Hepatocyte (in vitro differentiated cells): ENCODE results near the gene ULBP2. TPM values are rescaled to one million over a fixed set of nuclear protein-coding genes. Genes with fewer than 3 reads are reported as not detected.
"Not testable (repeated sequence)": the region's sequence is repeated elsewhere in the genome, so short reads cannot be mapped to it uniquely, and the experiment has no call there.

Experiments used
- DNase-seq: peaks from one replicate; pipeline ENCODE4 v3.0.0-alpha.2; 2016; ENCODE audit warnings: low spot score
- H2AFZ ChIP-seq: fragments of 200-600 bp; sonication (generic); 2 replicates; pipeline ENCODE4 v1.6.0; 2016; ENCODE audit warnings: antibody characterized with exemption, mild to moderate bottlenecking
- H3K27ac ChIP-seq: fragments of 200-600 bp; sonication (generic); 2 replicates; pipeline ENCODE4 v1.5.1; 2016; ENCODE audit warnings: mild to moderate bottlenecking
- H3K27me3 ChIP-seq: fragments of 200-600 bp; sonication (generic); 2 replicates; pipeline ENCODE4 v1.6.1; 2016
- H3K36me3 ChIP-seq: fragments of 200-600 bp; sonication (generic); replicated peaks from 2 replicates; pipeline ENCODE4 v1.5.1; 2016; ENCODE audit warnings: low read depth; ENCODE audit not compliant: insufficient read depth
- H3K4me1 ChIP-seq: fragments of 200-600 bp; sonication (generic); 2 replicates; pipeline ENCODE4 v1.5.1; 2016; ENCODE audit warnings: mild to moderate bottlenecking, moderate library complexity; ENCODE audit not compliant: insufficient read depth
- H3K4me2 ChIP-seq: fragments of 200-600 bp; sonication (generic); 2 replicates; pipeline ENCODE4 v1.6.0; 2016
- H3K4me3 ChIP-seq: fragments of 200-600 bp; sonication (generic); 2 replicates; pipeline ENCODE4 v1.5.1; 2016; ENCODE audit warnings: mild to moderate bottlenecking
- H3K79me2 ChIP-seq: fragments of 200-600 bp; sonication (generic); 2 replicates; pipeline ENCODE4 v1.6.0; 2017; ENCODE audit warnings: mild to moderate bottlenecking
- H3K9me2 ChIP-seq: fragments of 200-600 bp; sonication (generic); replicated peaks from 2 replicates; pipeline ENCODE4 v1.6.0; 2017; ENCODE audit warnings: mild to moderate bottlenecking; ENCODE audit not compliant: insufficient read depth
- H3K9me3 ChIP-seq: fragments of 200-600 bp; sonication (generic); 2 replicates; pipeline ENCODE4 v1.5.1; 2016; ENCODE audit warnings: low read depth, mild to moderate bottlenecking
- H4K20me1 ChIP-seq: fragments of 200-600 bp; sonication (generic); 2 replicates; pipeline ENCODE4 v1.6.0; 2016; ENCODE audit warnings: mild to moderate bottlenecking; ENCODE audit not compliant: insufficient read depth, poor library complexity, severe bottlenecking
- CTCF ChIP-seq: fragments of 200-600 bp; sonication (generic); IDR thresholded peaks from 2 replicates; pipeline ENCODE4 v1.5.1; 2016; ENCODE audit warnings: antibody characterized with exemption, mild to moderate bottlenecking; ENCODE audit not compliant: poor library complexity
- EZH2 ChIP-seq: fragments of 200-600 bp; sonication (generic); IDR thresholded peaks from 2 replicates; pipeline ENCODE4 v1.6.1; 2016; ENCODE audit warnings: antibody characterized with exemption, mild to moderate bottlenecking, borderline replicate concordance
- EZH2phosphoT487 ChIP-seq: fragments of 200-600 bp; sonication (generic); IDR thresholded peaks from one replicate; pipeline ENCODE4 v1.6.1; 2018; ENCODE audit warnings: antibody characterized with exemption, mild to moderate bottlenecking, low read depth, moderate library complexity; ENCODE audit not compliant: unreplicated experiment, severe bottlenecking
- WGBS: methylation state at CpG from one replicate; pipeline ENCODE4 v1.1.6; 2016; ENCODE audit warnings: low lambda C conversion rate; ENCODE audit errors: missing lambda C conversion rate; 5-methylcytosine and 5-hydroxymethylcytosine counted together
- polyA plus RNA-seq: library from polyadenylated mRNA; unstranded; fragments of >200 nt; fragmentation: Nextera tagmentation; extraction: Ambion mirVana; gene quantifications from 2 replicates; pipeline ENCODE4 v1.2.1, GENCODE V29; 2016
- total RNA-seq: library from RNA; depleted of rRNA; stranded (reverse); fragments of >200 nt; gene quantifications from 2 replicates; pipeline ENCODE4 v1.2.3, GENCODE V29; 2014

ULBP2 gene
- total and polyA plus RNA-seq, 2 experiments from 2014 or later, result 0.10 to 0.15 TPM

- no peaks in the 10 kb centered on the region for H3K9me3 ChIP-seq
- no peak overlapping the region for H2AFZ ChIP-seq
- no peaks in the 10 kb centered on the region for H3K9me2 ChIP-seq
- H4K20me1 ChIP-seq, result no peaks in the 10 kb centered on the region
- no peaks in the 10 kb centered on the region for H3K36me3 ChIP-seq
- H3K27ac ChIP-seq, result no peak overlapping the region
- TF ChIP-seq EZH2phosphoT487, result no peak
- no peak for TF ChIP-seq CTCF
- TF ChIP-seq EZH2, result no peak
- 32% methylated on average over 6 of the region's 6 CpGs for WGBS
- peaks cover 76% of the 10 kb centered on the region for H3K27me3 ChIP-seq
- no peak for DNase-seq
- H3K4me1 ChIP-seq, result peaks cover 9% of the 10 kb centered on the region
- H3K4me3 ChIP-seq, result no peak overlapping the region
- H3K4me2 ChIP-seq, result no peak overlapping the region
- H3K79me2 ChIP-seq, result no peaks in the 10 kb centered on the region
Measured at GRCh38 chr6:149940672-149940982, 1.2 kb upstream of the ULBP2 start.

- peak overlapping the region; percentile 88 for H2AFZ ChIP-seq
- H3K4me2 ChIP-seq, result peak overlapping the region; percentile 98
- H3K79me2 ChIP-seq, result no peaks in the 10 kb centered on the region
- WGBS, result 12% methylated on average over 11 of the region's 13 CpGs
- DNase-seq, result peak; percentile 12
- peaks cover 9% of the 10 kb centered on the region for H3K4me1 ChIP-seq
- no peaks in the 10 kb centered on the region for H3K9me2 ChIP-seq
- peak overlapping the region; percentile 93 for H3K4me3 ChIP-seq
- TF ChIP-seq EZH2 (no peak), CTCF (no peak), EZH2phosphoT487 (no peak)
- H3K9me3 ChIP-seq, result no peaks in the 10 kb centered on the region
- H3K36me3 ChIP-seq, result no peaks in the 10 kb centered on the region
- peaks cover 58% of the 10 kb centered on the region for H3K27me3 ChIP-seq
- no peak overlapping the region for H3K27ac ChIP-seq
- H4K20me1 ChIP-seq, result no peaks in the 10 kb centered on the region
Measured at GRCh38 chr6:149942461-149942829, 631 bp downstream of the ULBP2 start.

- not testable (repeated sequence) for H3K4me2 ChIP-seq, H3K9me2 ChIP-seq, H3K27ac ChIP-seq, H2AFZ ChIP-seq, H3K9me3 ChIP-seq, H3K4me1 ChIP-seq, H4K20me1 ChIP-seq, DNase-seq, H3K4me3 ChIP-seq, H3K36me3 ChIP-seq, H3K79me2 ChIP-seq
- 84% methylated on average over 5 of the region's 5 CpGs for WGBS
- peaks cover 57% of the 10 kb centered on the region for H3K27me3 ChIP-seq
Measured at GRCh38 chr6:149943321-149943720, 1.5 kb downstream of the ULBP2 start.

GRCh38 chr6:149945276-149945675 lies 3.5 kb downstream of the ULBP2 start:
- H3K27ac ChIP-seq, H3K9me3 ChIP-seq, H3K4me3 ChIP-seq, H3K4me2 ChIP-seq, H4K20me1 ChIP-seq, H3K36me3 ChIP-seq, H3K79me2 ChIP-seq, H2AFZ ChIP-seq, H3K9me2 ChIP-seq, H3K4me1 ChIP-seq, DNase-seq: not testable (repeated sequence)
- WGBS, result 88% methylated on average over 4 of the region's 6 CpGs
- H3K27me3 ChIP-seq, result peaks cover 54% of the 10 kb centered on the region

GRCh38 chr6:149946631-149947030 lies 4.8 kb downstream of the ULBP2 start:
- H3K9me3 ChIP-seq, H3K79me2 ChIP-seq, H3K4me1 ChIP-seq, H3K4me3 ChIP-seq, H4K20me1 ChIP-seq, H2AFZ ChIP-seq, DNase-seq, H3K9me2 ChIP-seq, H3K36me3 ChIP-seq, H3K4me2 ChIP-seq, H3K27ac ChIP-seq: not testable (repeated sequence)
- peaks cover 55% of the 10 kb centered on the region for H3K27me3 ChIP-seq
- 56% methylated on average over 7 of the region's 7 CpGs for whole genome bisulfite sequencing

GRCh38 chr6:149947533-149947932 lies 5.7 kb downstream of the ULBP2 start:
- H3K79me2 ChIP-seq, H3K4me2 ChIP-seq, H3K4me3 ChIP-seq, H3K9me2 ChIP-seq, H3K36me3 ChIP-seq, H3K9me3 ChIP-seq, H3K27ac ChIP-seq, H3K4me1 ChIP-seq, DNase-seq, H2AFZ ChIP-seq, H4K20me1 ChIP-seq: not testable (repeated sequence)
- WGBS, result 60% methylated on average over 1 of the region's 1 CpG
- H3K27me3 ChIP-seq, result peaks cover 58% of the 10 kb centered on the region
